Nucleus accumbens (tissue), 56 donors: ENCODE measurements around the gene OR2M7.
"Not testable (repeated sequence)": the region's sequence is repeated elsewhere in the genome, so short reads cannot be mapped to it uniquely, and the experiment has no call there.

ENCODE experiments used
- DNase-seq, 56 donors: peaks; one replicate each; lab custom pipeline; 2025; lab: John Stamatoyannopoulos, UW

The OR2M7 gene, protein sequence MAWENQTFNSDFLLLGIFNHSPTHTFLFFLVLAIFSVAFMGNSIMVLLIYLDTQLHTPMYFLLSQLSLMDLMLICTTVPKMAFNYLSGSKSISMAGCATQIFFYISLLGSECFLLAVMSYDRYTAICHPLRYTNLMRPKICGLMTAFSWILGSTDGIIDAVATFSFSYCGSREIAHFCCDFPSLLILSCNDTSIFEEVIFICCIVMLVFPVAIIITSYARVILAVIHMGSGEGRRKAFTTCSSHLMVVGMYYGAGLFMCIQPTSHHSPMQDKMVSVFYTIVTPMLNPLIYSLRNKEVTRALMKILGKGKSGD

DNA sequence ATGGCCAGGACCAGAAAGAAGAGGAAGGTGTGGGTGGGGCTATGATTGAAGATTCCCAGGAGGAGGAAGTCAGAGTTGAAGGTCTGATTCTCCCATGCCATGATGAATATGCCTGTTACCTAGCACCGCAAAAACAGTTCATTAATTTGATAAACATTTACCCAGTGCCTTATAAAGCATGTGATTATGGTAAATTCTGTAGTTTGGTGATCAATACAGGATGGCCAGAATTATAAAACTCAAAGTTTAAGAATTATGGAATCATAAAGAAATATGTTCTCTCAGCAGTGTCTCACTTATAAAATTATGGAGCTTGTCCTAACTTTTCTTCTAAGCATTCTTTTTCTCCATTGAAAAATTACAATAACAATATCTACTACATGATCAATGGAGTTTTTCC is at the start of gene OR2M7:
OR2M7 (minus strand) TSS at position 101 of the 400 bp plus-strand sequence; CDS start at position 101, 0 bp downstream.
- no peak for DNase-seq

DNA sequence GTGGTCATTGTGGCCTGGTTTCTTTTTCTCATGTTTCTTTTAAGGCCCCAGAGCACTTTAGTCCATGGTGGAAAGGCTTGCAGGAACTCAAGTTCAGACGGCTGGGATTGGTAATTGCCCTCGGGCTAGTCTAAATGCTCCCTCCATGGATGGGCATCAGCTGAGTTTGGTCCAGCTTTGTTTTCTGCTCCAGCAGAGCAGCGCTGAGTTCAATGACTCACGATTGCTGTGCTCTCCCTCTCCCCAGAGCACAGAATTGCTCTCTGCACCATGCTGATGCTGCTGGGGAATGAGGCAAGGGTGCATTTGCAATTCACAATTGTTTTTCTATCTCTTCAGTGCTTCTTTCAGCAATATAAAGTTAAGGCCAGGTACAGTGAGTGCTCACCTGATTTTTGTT is 49.4 kb upstream of the OR2M7 start:
- DNase-seq = no peak

DNA sequence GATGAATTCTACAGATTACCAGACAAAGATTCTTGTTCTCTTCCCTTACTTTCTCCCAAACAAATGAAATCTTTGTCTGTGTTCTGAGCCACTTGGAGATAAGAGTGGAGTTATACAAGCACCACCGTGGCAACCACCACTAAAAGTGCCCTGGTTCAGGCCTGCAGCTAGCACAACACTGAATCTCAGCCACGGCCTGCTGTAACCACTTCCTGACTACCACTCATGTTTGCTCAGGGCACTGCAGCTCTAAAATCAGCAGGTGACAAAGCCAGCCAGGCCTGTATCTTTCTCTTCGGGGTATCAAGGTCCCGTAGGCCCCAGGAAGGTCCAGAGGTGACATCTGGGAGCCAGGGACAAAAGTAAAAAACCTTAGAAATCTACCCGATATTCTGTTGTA is 48.0 kb upstream of the OR2M7 start:
- no peak for DNase-seq

DNA sequence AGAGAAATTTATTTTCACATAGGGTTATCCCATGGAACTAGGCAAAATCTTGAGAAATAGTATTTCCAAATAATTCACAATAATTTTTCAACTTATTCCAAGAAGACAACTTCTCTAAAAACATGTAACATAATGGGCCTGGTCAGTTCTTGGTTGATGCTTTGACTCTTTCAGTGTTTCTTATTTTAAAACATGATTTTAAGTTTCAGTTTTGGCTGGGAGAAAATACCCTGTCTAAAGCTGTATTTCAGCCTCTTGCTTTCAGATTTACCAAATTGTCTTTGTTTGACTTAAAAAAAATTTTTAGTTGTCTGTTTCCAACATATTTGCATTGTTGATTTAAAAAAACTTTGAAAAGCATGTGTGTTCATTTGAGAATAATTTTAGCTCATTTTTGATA is 42.2 kb upstream of the OR2M7 start:
- DNase-seq = no peak

DNA sequence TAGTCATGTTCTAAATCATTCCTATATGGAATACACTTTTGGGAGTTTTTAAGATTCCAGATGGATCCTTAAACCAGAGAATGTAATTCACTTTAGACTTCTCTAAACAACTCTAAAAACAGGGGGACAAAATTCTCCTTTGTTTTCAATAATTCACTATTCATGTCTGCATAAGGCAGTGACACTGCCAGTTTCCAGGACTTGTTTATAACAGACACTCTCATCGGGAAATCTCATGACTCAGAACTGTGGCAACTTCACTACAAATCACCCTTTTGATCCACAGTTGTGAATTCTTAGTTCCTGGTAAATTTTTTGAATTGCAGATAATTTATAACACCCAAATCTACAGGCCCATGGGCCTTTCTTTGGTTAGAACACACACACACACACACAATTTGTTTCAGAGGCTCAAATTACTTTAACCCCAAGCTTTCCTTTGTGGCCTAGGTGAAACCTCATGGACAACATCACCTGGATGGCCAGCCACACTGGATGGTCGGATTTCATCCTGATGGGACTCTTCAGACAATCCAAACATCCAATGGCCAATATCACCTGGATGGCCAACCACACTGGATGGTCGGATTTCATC is 36.9 kb upstream of the OR2M7 start, which contains the start of gene OR2T4:
OR2T4 (plus strand) TSS at position 545 of the 595 bp plus-strand sequence; CDS start at position 545, 0 bp downstream.
- DNase-seq = peak in 4 of 56 donors; percentile 4 to 41 (median 14)

DNA sequence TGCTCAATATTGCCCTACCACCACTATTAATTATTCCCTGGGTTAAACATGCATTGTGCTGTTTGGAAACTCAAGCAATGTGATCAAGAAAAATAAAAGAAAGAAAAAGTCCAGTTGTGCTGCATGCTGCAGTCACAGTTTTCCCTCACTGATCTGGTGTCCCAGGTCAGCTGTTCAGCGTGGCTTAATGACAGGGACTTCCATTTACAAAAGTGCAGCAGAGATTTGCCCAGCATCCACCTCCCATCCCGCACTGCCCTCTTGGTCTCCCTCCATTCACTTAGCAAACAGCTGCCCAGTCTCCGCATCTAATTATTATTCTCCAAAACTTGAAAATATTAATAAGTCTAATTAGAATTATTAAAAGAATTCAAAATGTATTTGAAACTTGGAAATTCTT is 35.0 kb upstream of the OR2M7 start:
- no peak for DNase-seq

DNA sequence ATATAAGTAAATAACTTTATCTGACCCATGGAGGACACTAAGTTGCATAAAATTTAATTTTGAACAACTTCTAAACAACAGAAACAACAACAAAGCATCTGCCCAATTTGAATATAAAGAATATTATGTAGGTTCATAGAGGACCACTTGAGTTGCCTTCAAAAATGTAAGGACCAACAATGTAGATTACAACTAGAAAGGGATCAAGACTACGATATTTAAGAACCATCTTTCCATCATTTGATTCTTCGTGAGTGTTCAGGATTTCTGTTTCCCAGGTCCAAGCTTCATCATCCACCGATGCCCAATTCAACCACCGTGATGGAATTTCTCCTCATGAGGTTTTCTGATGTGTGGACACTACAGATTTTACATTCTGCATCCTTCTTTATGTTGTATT is 24.1 kb upstream of the OR2M7 start, which contains the start of gene OR14C36:
OR14C36 (plus strand) TSS at position 301 of the 400 bp plus-strand sequence; CDS start at position 301, 0 bp downstream.
- DNase-seq = no peak

DNA sequence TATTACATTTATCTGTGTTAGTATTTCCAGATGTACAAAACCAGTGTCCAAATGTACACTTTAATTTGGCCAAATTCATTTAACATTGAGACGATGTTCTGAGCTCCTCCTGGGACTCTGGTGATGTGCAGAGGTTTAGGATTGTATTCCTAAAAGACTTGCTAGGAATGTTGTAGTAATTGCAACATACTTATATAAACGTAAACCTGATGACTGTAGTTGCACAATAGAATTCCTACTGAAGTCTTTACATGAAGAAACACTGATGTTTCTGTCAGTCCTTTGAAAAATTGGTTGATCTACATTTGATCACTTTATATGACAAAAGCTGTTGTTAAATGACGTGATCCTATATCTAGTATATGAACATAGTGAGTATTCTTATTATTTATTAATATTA is 19.1 kb upstream of the OR2M7 start:
- no peak for DNase-seq

DNA sequence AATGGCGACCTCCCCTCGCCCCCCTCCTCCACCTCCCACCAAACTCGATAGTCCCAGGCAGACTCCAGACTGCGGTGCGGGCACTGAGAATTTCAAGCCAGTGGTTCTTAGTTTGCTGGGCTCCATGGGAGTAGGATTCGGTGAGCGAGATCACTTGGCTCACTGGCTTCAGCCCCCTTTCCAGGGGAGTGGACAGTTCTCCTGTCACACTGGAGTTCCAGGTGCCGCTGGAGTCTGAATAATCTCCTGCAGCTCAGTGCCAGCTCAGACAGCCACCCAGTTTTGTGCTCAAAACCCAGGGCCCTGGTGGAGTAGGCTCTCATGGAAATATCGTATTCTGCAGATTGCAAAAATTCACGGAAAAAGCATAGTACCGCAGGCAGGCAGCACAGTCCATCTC is 7.6 kb downstream of the OR2M7 start:
- no peak for DNase-seq

DNA sequence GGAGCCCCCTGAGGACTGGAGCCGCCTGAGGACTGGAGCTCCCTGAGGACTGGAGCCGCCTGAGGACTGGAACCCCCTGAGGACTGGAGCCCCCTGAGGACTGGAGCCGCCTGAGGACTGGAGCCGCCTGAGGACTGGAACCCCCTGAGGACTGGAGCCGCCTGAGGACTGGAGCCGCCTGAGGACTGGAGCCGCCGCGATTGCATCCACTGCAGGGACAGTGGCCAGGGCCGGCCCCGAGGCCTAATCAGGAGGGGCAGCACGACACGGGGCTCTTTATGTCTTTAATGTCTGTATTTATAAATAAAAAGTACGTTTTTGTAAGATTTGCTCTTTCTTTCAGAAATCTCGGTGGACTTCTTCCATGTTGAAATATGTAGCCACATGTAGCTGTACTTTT is 17.6 kb downstream of the OR2M7 start:
- not testable (repeated sequence) for DNase-seq

DNA sequence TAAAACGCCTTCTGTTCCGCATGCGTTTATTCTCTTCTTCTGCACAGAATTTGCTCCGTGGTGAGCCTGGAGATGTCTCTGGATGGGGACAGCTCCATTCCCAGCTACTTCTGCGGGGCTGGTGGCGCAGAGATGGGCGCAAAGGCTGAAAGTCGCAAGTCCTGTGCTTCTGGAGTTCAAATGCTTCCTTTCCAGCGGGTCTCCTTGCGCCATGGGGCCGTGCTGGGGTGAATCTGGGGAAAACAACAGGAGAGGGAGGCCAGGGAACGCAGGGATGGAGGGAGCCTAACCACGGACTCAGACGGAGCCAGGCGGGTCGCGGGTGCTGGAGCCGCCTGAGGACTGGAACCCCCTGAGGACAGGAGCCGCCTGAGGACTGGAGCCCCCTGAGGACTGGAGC is 18.3 kb downstream of the OR2M7 start:
- no peak for DNase-seq

DNA sequence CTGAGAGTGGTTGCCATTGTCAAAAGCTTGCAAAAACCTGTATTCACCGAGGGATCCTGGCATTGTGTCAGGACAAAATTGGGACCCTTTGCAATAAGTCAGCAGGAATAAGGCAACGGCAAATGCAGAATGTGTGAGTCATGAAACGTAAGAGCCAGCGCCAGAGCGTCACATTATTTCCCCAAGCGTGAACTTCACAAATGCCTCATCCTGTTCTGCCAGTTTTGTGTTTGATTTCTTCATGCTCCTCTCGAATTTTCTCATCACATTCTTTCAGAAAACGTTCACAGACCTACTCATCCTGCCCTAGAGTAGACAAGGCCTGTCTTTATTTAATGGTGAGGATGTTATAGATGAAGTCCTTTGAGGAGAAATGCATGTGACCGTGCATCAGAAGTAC is 18.7 kb downstream of the OR2M7 start:
- DNase-seq = not testable (repeated sequence)

DNA sequence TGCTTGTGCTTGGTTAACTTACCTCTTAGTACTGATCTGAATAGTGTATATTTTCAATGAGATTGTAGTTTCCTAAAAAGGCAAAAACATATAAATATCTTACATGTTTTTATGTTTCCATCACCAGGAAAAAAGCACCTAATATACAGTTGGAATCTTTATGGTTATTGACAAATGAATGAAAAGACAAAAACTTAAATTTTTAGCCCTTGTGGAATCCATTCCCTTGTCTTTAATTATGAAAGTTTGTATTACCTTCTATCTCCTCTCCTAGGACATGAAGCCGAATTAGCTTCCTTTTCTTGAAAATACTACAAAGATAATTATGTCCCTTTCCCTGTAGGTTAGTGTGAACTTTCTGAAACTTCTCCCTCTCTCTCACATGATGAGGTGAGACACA is 21.0 kb downstream of the OR2M7 start, which contains the start of gene OR2T12:
OR2T12 (minus strand) TSS at position 101 of the 400 bp plus-strand sequence. CDS start 7,846 bp downstream, outside the sequence.
- no peak for DNase-seq

DNA sequence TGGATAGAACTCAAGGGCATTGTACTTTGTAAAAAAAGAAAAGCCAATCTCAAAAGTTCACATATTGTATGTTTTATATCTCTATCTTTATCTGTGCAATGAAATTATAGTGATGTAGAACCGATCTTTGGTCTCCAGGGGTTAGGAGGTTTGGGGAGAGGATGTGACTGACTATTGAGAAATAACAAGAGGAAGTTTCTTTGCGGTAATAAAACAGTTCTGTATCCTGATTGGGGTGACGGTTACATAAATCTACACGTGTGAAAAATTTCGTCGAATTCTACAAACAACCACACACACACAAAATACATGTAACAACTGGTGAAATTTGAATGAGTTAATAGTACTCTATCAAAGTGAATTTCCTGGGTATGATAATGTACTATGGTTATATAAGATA is 36.0 kb downstream of the OR2M7 start:
- DNase-seq = no peak

DNA sequence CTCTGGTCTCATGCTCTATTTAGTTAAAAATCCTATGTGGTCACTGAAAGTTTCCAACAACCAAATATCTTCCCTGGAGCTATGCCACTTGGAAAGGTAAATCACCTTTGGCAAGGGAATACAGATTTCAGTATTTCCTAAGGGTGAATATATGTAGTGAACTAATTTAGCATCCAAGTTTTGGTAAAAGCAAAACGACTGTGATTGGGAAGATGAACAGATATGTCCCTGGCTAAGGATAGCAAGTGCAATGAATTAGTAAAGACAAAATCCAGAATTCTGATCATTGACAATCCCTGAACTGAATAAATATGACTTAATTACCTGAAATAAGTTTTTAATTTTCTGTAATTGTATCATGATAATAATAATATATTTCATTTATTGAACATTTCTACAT is 46.5 kb downstream of the OR2M7 start, which contains the start of gene OR2T33:
OR2T33 (minus strand) TSS at position 101 of the 400 bp plus-strand sequence. CDS start 4,162 bp downstream, outside the sequence.
- no peak for DNase-seq
